ENCODE results near the gene ARID1B. TPM values are rescaled to one million over a fixed set of nuclear protein-coding genes. Genes with fewer than 3 reads are reported as not detected.

The ARID1B gene
- total and polyA plus RNA-seq, 10 of the 15 experiments (the other 5 are each of a cell fraction or from before 2014, with no cell fraction given) = 24.7 to 133 (median 54.6) TPM

GRCh38 chr6:157089258-157089657, 312.1 kb downstream of the ARID1B start:
- ChIA-PET CTCF (interaction anchor here (1.9 kb wide), 1 partner anchor 9 kb away, joined by 11 read pairs; no protein-coding TSS in a partner anchor), SMC1A (ENCODE audit: uncharacterized antibody, unreplicated experiment) (interaction anchor here (1.7 to 3.6 kb wide), 2 partner anchors 10 to 11 kb away, joined by 8 to 15 read pairs; no protein-coding TSS in a partner anchor), POLR2A (no interaction called here), RAD21 (ENCODE audit: unreplicated experiment) (interaction anchor here (0.8 kb wide), 1 partner anchor 45 kb away, joined by 3 read pairs; no protein-coding TSS in a partner anchor)
- H3K9ac ChIP-seq (ENCODE audit: control insufficient read depth, insufficient read depth, low read length) = no peak overlapping the region
- H3K27ac ChIP-seq (ENCODE audit: control insufficient read depth, insufficient read depth) = no peak overlapping the region
- intact Hi-C loops (cut with micrococcal nuclease; ENCODE audit: unreplicated experiment) (no loop called here), in situ Hi-C loops (cut with MboI) (no loop called here)
- H3K4me1 ChIP-seq (ENCODE audit: control insufficient read depth, insufficient read depth, low read length) = peaks cover 4% of the 10 kb centered on the region; the same call in 1 of the 2 replicates
- no peak for TF ChIP-seq HDAC6 (IDR thresholded peaks at IDR 0.05; ENCODE audit: unreplicated experiment)
- ATAC-seq = no peak
- H3K79me2 ChIP-seq (ENCODE audit: control insufficient read depth, insufficient read depth, low read length) = no peaks in the 10 kb centered on the region
- H4K20me1 ChIP-seq (ENCODE audit: control insufficient read depth, insufficient read depth) = peaks cover 5% of the 10 kb centered on the region; the same call in 1 of the 2 replicates
- WGBS (ENCODE audit: insufficient coverage, insufficient replicate concordance, low lambda C conversion rate, missing lambda C conversion rate) = 86% methylated on average over 3 of the region's 3 CpGs
- DNase-seq (ENCODE audit: low read depth, low spot score) = no peak
- H3K4me2 ChIP-seq (ENCODE audit: control insufficient read depth, insufficient read depth) = no peak overlapping the region
- H3K4me3 ChIP-seq = no peak overlapping the region
- BruUV-seq (replicated peaks) = no TSS peak
- H3K27me3 ChIP-seq (replicated peaks in 1 of 2; ENCODE audit: control insufficient read depth in 2 of 2, insufficient read depth in 2 of 2, low read length in 1 of 2) = no peaks in the 10 kb centered on the region
- FAIRE-seq = no peak
- H3K9me3 ChIP-seq (replicated peaks; ENCODE audit: control insufficient read depth, insufficient read depth, low read length) = no peaks in the 10 kb centered on the region
- peaks cover 2 to 25% of the 10 kb centered on the region in 2 experiments for H3K36me3 ChIP-seq (ENCODE audit: control insufficient read depth in 2 of 2, insufficient read depth in 2 of 2, low read length in 1 of 2)
- H2AFZ ChIP-seq (ENCODE audit: control insufficient read depth, low read depth, low read length) = no peak overlapping the region

GRCh38 chr6:157089851-157090250, 312.7 kb downstream of the ARID1B start:
- SMC1A ChIA-PET (ENCODE audit: uncharacterized antibody, unreplicated experiment) = interaction anchor here (0.7 to 1.7 kb wide), 4 partner anchors 10 to 56 kb away, joined by 3 to 8 read pairs (median 5); no protein-coding TSS in a partner anchor
- Histone ChIP-seq H3K4me3 (no peak overlapping the region), H2AFZ (ENCODE audit: control insufficient read depth, low read depth, low read length) (no peak overlapping the region), H3K27ac (ENCODE audit: control insufficient read depth, insufficient read depth) (no peak overlapping the region), H3K4me2 (ENCODE audit: control insufficient read depth, insufficient read depth) (no peak overlapping the region), H4K20me1 (ENCODE audit: control insufficient read depth, insufficient read depth) (peaks cover 5% of the 10 kb centered on the region; the same call in 1 of the 2 replicates), H3K9me3 (replicated peaks; ENCODE audit: control insufficient read depth, insufficient read depth, low read length) (no peaks in the 10 kb centered on the region), H3K9ac (ENCODE audit: control insufficient read depth, insufficient read depth, low read length) (no peak overlapping the region), H3K4me1 (ENCODE audit: control insufficient read depth, insufficient read depth, low read length) (peaks cover 4% of the 10 kb centered on the region; the same call in 1 of the 2 replicates), H3K27me3 (replicated peaks in 1 of 2; ENCODE audit: control insufficient read depth in 2 of 2, insufficient read depth in 2 of 2, low read length in 1 of 2) (no peaks in the 10 kb centered on the region), H3K79me2 (ENCODE audit: control insufficient read depth, insufficient read depth, low read length) (no peaks in the 10 kb centered on the region), H3K36me3 (ENCODE audit: control insufficient read depth in 2 of 2, insufficient read depth in 2 of 2, low read length in 1 of 2) (peaks cover 2 to 26% of the 10 kb centered on the region in 2 experiments)
- POLR2A ChIA-PET = no interaction called here
- intact Hi-C loops (cut with micrococcal nuclease; ENCODE audit: unreplicated experiment) (no loop called here), in situ Hi-C loops (cut with MboI) (no loop called here)
- FAIRE-seq (no peak), DNase-seq (ENCODE audit: low read depth, low spot score) (no peak), ATAC-seq (no peak)
- CTCF ChIA-PET = interaction anchor here (1.5 to 1.9 kb wide), 2 partner anchors 10 kb away, joined by 4 to 11 read pairs; no protein-coding TSS in a partner anchor
- RAD21 ChIA-PET (ENCODE audit: unreplicated experiment) = interaction anchor here (0.8 kb wide), 1 partner anchor 46 kb away, joined by 3 read pairs; no protein-coding TSS in a partner anchor
- 99% methylated on average over 9 of the region's 9 CpGs for WGBS (ENCODE audit: insufficient coverage, insufficient replicate concordance, low lambda C conversion rate, missing lambda C conversion rate)
- no TSS peak for BruUV-seq (replicated peaks)
- no peak for TF ChIP-seq BACH1 (IDR thresholded peaks at IDR 0.05; ENCODE audit: borderline replicate concordance)
- TF ChIP-seq TARDBP (IDR thresholded peaks at IDR 0.05; ENCODE audit: borderline replicate concordance) = no peak
- TF ChIP-seq CEBPZ (IDR thresholded peaks at IDR 0.05; ENCODE audit: low read depth, low read length) = no peak
- TF ChIP-seq ZBTB40 (IDR thresholded peaks at IDR 0.05; ENCODE audit: borderline replicate concordance) = no peak
- no peak for TF ChIP-seq FOS (IDR thresholded peaks at IDR 0.05; ENCODE audit: borderline replicate concordance, extremely low read depth, insufficient read length)
- no peak for TF ChIP-seq HSF1 (IDR thresholded peaks at IDR 0.05; ENCODE audit: low read depth, low read length)

Measured in GM12878 (cell line).